Astrocyte of the cerebellum (primary cell): ENCODE measurements around the gene GNPTG.

Source experiments
- DNase-seq: peaks from one replicate; pipeline ENCODE4 v3.0.0-alpha.2; 2011; ENCODE audit warnings: low read depth
- H3K4me3 ChIP-seq: 2 replicates; pipeline ENCODE4 v1.5.1; 2011; ENCODE audit warnings: mild to moderate bottlenecking, low read depth, low read length, moderate library complexity
- in situ Hi-C: cut with HindIII; loops from 2 replicates; pipeline ENCODE4 v1.10.0; 2017; ENCODE audit warnings: low sequenced_read_pairs
- TF ChIP-seq, protein P1 (sequence below): IDR thresholded peaks from 2 replicates; pipeline ENCODE4 v1.5.1; 2012; ENCODE audit warnings: low read length, low read depth, moderate library complexity, mild to moderate bottlenecking; ENCODE audit errors: missing control alignments

GNPTG gene

DNA sequence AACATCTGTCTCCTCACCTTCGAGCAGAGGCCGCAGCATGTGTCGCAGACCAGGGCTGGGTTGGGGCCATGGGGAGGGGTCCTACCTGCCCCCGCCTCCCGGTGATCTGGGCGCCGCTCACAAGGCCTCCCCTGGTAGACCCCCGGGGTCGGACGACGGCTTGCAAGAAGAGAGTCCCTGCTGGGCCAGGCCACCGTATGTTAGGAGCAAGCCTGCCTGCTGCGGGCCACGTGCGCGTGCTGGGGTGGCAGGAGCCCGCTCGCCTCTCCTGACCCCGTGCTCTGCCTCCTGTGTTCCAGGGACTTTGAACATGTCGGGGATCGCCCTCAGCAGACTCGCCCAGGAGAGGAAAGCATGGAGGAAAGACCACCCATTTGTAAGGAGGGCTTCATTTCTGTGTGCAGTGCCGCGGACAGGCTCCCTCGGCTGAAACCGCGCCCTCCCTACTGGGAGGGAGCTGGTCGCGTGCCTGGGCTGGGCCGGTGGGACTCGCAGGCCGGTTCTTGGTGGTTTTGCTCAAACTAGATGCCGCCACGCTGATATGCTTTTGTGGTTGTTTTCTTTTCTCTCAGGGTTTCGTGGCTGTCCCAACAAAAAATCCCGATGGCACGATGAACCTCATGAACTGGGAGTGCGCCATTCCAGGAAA, 37.9 kb upstream of the GNPTG start:
- in situ Hi-C loops, result no loop called here
- TF ChIP-seq, protein P1, sequence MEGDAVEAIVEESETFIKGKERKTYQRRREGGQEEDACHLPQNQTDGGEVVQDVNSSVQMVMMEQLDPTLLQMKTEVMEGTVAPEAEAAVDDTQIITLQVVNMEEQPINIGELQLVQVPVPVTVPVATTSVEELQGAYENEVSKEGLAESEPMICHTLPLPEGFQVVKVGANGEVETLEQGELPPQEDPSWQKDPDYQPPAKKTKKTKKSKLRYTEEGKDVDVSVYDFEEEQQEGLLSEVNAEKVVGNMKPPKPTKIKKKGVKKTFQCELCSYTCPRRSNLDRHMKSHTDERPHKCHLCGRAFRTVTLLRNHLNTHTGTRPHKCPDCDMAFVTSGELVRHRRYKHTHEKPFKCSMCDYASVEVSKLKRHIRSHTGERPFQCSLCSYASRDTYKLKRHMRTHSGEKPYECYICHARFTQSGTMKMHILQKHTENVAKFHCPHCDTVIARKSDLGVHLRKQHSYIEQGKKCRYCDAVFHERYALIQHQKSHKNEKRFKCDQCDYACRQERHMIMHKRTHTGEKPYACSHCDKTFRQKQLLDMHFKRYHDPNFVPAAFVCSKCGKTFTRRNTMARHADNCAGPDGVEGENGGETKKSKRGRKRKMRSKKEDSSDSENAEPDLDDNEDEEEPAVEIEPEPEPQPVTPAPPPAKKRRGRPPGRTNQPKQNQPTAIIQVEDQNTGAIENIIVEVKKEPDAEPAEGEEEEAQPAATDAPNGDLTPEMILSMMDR, result no peak
- no peak overlapping the region for H3K4me3 ChIP-seq
- DNase-seq, result no peak

DNA sequence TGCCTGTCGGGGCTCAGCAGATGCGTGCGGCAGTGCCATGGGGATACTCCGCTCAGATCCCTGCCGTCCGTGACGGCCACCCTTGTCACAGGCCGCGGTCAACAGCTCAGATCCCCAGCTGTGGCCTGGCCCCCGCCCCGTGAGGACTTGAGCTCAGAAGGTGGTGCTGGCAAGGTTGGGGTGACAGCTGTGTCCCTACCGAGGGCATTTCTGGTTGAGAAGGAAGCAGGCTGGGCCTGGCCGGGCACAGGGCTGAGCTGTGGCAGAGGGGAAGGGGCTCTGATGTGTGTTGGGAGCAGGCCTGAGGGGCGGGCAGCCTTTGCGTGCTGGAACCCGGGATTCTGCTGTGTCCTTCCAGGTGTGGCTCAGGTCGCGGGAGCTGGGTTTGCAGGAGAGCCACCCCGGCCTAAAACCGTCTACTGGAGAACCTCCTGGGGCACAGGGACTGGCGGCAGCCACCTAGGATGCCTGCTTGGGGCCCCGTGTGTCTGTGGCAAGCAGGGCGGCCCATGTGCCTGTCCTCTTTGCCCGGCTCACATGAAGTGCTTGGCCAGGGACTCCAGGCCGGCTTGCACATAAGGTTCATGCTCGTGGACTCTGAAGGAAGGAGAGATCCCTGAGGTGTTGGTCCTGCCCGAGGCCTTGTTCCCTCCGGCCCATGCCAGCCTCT, 37.2 kb upstream of the GNPTG start:
- TF ChIP-seq, protein P1, result no peak
- DNase-seq, result no peak
- no peak overlapping the region for H3K4me3 ChIP-seq
- in situ Hi-C loops, result no loop called here

DNA sequence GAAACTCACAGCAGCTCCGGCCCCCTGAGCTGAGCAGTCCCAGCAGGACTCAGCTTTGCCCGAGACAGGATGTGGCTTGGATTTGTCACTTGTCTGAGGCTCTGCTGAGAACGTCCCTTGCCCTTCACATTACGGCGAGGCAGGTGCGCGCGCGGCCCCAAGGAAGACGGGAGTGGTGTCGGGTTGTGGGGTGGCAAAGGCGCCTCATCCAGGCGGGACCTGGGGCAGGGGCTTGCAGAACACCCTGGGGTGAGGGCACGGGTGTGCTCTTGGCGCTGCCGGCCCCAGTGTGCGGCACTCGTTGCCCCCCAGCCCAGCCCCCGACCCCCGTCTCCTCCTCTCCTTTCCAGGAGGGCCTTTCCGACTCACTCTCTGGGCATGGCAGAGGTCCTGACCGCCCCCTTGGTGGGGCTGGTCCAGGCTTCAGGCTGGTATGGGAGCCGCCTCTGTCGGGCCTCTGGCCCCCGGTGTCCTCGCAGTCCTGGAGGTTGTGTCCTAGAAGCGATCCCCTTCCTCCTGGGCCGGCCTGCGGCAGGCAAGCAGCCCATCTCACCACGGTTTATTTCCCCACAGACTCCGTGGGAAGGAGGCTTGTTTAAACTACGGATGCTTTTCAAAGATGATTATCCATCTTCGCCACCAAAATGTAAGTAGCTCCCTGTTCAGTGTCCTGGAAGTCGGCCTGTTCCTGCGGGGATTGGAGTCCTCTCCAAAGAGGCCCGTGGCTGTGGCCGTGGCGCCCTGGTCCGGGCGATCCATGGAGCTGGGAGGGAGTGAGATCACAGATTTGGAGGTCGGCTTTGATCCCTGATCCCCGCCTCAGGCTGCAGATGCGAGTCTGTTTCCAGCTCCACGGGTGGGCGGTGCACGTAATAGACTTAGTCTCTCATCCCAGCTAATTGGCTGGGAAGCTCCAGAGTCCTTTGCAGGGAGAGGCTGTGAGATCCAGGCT, 36.4 kb upstream of the GNPTG start:
- TF ChIP-seq, protein P1, result no peak
- in situ Hi-C loops, result no loop called here
- DNase-seq, result no peak
- no peak overlapping the region for H3K4me3 ChIP-seq

DNA sequence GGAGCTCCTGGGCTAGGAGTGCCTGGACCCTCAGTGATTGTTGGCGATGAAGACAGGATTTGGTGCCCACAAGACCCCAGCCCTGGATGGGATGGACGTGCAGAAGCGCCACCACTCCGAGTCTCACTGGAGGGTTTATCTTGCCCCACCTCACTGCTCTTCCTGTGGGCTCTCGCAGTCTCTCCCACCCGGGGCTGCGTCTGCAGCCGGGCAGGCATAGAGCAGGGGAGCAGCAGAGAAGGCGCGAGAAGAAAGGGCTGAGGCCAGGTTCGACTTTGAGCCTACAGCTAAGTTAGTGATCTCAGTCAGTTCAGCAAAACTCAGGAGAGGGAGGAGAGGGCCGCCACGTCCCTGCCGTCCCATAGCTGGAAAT, 35.7 kb upstream of the GNPTG start:
- in situ Hi-C loops, result no loop called here

DNA sequence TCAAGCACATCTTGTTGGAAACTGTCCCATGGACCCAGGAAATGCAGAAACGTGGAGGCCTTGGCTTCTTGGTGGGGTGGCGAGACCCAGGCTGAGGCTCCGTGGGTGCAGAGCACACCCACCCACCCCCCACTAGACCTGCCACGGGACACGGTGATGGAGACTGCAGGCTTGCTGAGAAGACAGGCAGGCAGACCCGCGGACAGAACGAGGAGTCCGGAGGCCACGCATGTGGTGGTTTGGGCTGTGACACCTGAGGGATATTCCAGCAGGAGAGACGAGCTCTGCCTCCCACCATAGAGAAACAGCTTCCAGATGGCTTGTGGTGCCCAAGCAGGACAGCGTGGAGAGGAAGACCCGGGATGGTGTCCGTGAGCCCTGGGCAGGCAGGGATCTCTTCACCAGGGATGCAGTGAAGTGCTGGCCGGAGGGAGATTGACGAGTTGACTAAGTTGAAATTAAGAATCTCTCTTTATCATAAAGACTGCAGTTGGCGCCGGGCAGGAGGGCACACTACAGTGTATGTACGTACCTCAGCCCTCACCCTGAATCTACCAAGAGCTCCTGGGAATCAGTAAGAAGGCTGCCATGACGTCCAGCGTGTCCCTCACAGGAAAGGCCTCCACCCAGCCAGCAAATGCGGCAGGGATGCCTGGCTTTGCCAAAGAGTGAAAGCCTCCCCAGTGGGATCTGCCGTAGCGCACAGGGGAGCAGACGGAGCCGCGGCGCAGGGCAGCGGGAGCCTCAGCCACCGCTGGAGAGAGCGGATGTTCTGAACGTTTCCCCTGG, 34.1 kb upstream of the GNPTG start:
- H3K4me3 ChIP-seq, result no peak overlapping the region
- no peak for DNase-seq
- in situ Hi-C loops, result no loop called here
- TF ChIP-seq, protein P1, result no peak

More for the DNA sequence above, 35.7 kb upstream of the GNPTG start:
- H3K4me3 ChIP-seq, result no peak overlapping the region
- TF ChIP-seq, protein P1, result no peak
- no peak for DNase-seq

DNA sequence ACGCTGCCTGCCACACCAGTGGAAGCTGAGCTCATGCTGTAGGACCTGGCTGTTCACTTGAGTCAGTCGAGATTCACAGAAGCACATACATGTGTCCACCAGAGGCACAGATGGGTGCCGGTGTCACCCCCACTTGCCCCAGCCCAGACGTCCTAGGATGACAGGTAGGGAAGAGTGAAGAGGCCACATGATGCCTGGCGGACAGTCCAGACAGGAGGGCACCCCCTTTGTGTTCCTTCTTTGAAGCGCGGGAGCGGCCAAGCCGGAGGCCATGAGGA, 33.5 kb upstream of the GNPTG start:
- DNase-seq, result no peak
- H3K4me3 ChIP-seq, result no peak overlapping the region
- in situ Hi-C loops, result no loop called here
- TF ChIP-seq, protein P1, result no peak
